GM12864 (cell line): ENCODE measurements around the gene SBF1.

Experiments
- DNase-seq: peaks from one replicate; pipeline ENCODE4 v3.0.0-alpha.2; 2011; ENCODE audit warnings: low read depth
- H3K4me3 ChIP-seq: 2 replicates; pipeline ENCODE4 v1.5.1; 2011; ENCODE audit warnings: mild to moderate bottlenecking, low read depth, low read length, control low read depth
- CTCF ChIP-seq: IDR thresholded peaks from 2 replicates; pipeline ENCODE4 v1.5.1; 2011; ENCODE audit warnings: low read depth, mild to moderate bottlenecking, moderate library complexity, low read length, control low read depth, inconsistent platforms; ENCODE audit errors: missing control alignments

The SBF1 gene

GRCh38 chr22:50446708-50447575 is 27.9 kb downstream of the SBF1 start:
- TF ChIP-seq CTCF: no peak
- no peak for DNase-seq
- H3K4me3 ChIP-seq: no peak overlapping the region

- H3K4me3 ChIP-seq: no peak overlapping the region
- no peak for TF ChIP-seq CTCF
Observed at GRCh38 chr22:50445880-50446707, 28.7 kb downstream of the SBF1 start.

GRCh38 chr22:50445071-50445879 is 29.6 kb downstream of the SBF1 start:
- no peak for TF ChIP-seq CTCF
- H3K4me3 ChIP-seq: no peak overlapping the region
- no peak for DNase-seq

More at GRCh38 chr22:50445880-50446707, 28.7 kb downstream of the SBF1 start:
- no peak for DNase-seq

- TF ChIP-seq CTCF: no peak
- no peak overlapping the region for H3K4me3 ChIP-seq
- DNase-seq: no peak
Observed at GRCh38 chr22:50444663-50445062, 30.2 kb downstream of the SBF1 start.

- no peak overlapping the region for H3K4me3 ChIP-seq
- DNase-seq: no peak
- TF ChIP-seq CTCF: no peak
Observed at GRCh38 chr22:50443801-50444625, 30.8 kb downstream of the SBF1 start.

GRCh38 chr22:50443197-50443596 is 31.6 kb downstream of the SBF1 start:
- no peak overlapping the region for H3K4me3 ChIP-seq
- no peak for TF ChIP-seq CTCF

More at GRCh38 chr22:50443197-50443596, 31.6 kb downstream of the SBF1 start:
- no peak for DNase-seq
